Astrocyte (in vitro differentiated cells and primary cell): ENCODE data around the gene UBE2G1. TPM values are rescaled to one million over a fixed set of nuclear protein-coding genes. Genes with fewer than 3 reads are reported as not detected.

ENCODE experiments used
- DNase-seq: peaks from one replicate; pipeline ENCODE4 v3.0.0-alpha.2; 2010; ENCODE audit warnings: low read depth
- FAIRE-seq: peaks from 2 replicates; lab custom pipeline; 2011; peaks lifted over from hg19 to GRCh38; lab: Jason Lieb, UNC
- H2AFZ ChIP-seq: 2 replicates; pipeline ENCODE4 v1.6.0; 2012; ENCODE audit warnings: low read depth, low read length, inconsistent platforms
- H3K27ac ChIP-seq: 2 replicates; pipeline ENCODE4 v1.5.1; 2011; ENCODE audit warnings: low read depth, low read length, inconsistent platforms
- H3K27me3 ChIP-seq: 2 replicates; pipeline ENCODE4 v1.6.0; 2011; ENCODE audit warnings: low read length, inconsistent platforms; ENCODE audit not compliant: insufficient read depth
- H3K36me3 ChIP-seq: 2 replicates; pipeline ENCODE4 v1.5.1; 2011; ENCODE audit warnings: low read length, inconsistent platforms; ENCODE audit not compliant: insufficient read depth
- H3K4me1 ChIP-seq: 2 replicates; pipeline ENCODE4 v1.5.1; 2011; ENCODE audit warnings: low read length, inconsistent platforms; ENCODE audit not compliant: insufficient read depth
- H3K4me2 ChIP-seq: 2 replicates; pipeline ENCODE4 v1.6.0; 2012; ENCODE audit warnings: low read length, inconsistent platforms
- H3K4me3 ChIP-seq: 2 replicates; pipeline ENCODE4 v1.5.1; 2011; ENCODE audit warnings: low read depth, mild to moderate bottlenecking, low read length, inconsistent platforms; ENCODE audit not compliant: insufficient read depth
- H3K79me2 ChIP-seq: 2 replicates; pipeline ENCODE4 v1.6.0; 2012; ENCODE audit warnings: mild to moderate bottlenecking, low read length, inconsistent platforms; ENCODE audit not compliant: insufficient read depth
- H3K9ac ChIP-seq: 2 replicates; pipeline ENCODE4 v1.6.0; 2012; ENCODE audit warnings: mild to moderate bottlenecking, low read length, inconsistent platforms
- H3K9me3 ChIP-seq: 2 replicates; pipeline ENCODE4 v1.5.1; 2012; ENCODE audit warnings: low read depth, mild to moderate bottlenecking, low read length, inconsistent platforms; ENCODE audit not compliant: insufficient read depth
- H4K20me1 ChIP-seq: 2 replicates; pipeline ENCODE4 v1.6.0; 2012; ENCODE audit warnings: low read length, inconsistent platforms; ENCODE audit not compliant: insufficient read depth
- H3K27ac Mint-ChIP-seq: one replicate; pipeline ENCODE4 v1.8.0; 2021; ENCODE audit warnings: mild to moderate bottlenecking, mixed read lengths; ENCODE audit not compliant: unreplicated experiment
- H3K27me3 Mint-ChIP-seq: one replicate; pipeline ENCODE4 v1.8.0; 2021; ENCODE audit warnings: low read depth, mixed read lengths; ENCODE audit not compliant: unreplicated experiment
- H3K36me3 Mint-ChIP-seq: one replicate; pipeline ENCODE4 v1.8.0; 2021; ENCODE audit warnings: low read depth, mixed read lengths; ENCODE audit not compliant: unreplicated experiment
- H3K4me1 Mint-ChIP-seq: one replicate; pipeline ENCODE4 v1.8.0; 2021; ENCODE audit warnings: low read depth, mixed read lengths; ENCODE audit not compliant: unreplicated experiment
- H3K4me3 Mint-ChIP-seq: one replicate; pipeline ENCODE4 v1.8.0; 2021; ENCODE audit warnings: mild to moderate bottlenecking, moderate library complexity, mixed read lengths; ENCODE audit not compliant: unreplicated experiment
- H3K9me3 Mint-ChIP-seq: one replicate; pipeline ENCODE4 v1.8.0; 2021; ENCODE audit warnings: mild to moderate bottlenecking, mixed read lengths; ENCODE audit not compliant: unreplicated experiment
- CTCF ChIP-seq: IDR thresholded peaks from 2 replicates; pipeline ENCODE4 v1.5.1; 2011; ENCODE audit warnings: low read depth, mild to moderate bottlenecking, inconsistent platforms, low read length, moderate library complexity; ENCODE audit not compliant: insufficient read depth
- EZH2 ChIP-seq: IDR thresholded peaks from 2 replicates; pipeline ENCODE4 v1.6.1; 2012; ENCODE audit warnings: mild to moderate bottlenecking, low read length, inconsistent platforms; ENCODE audit not compliant: insufficient read depth
- total RNA-seq: library from RNA; stranded (reverse); gene quantifications from 2 replicates; pipeline ENCODE4 v1.2.1, GENCODE V29; 2021

The UBE2G1 gene
- total RNA-seq, 1 donor from 2014 or later, result 123 TPM

DNA sequence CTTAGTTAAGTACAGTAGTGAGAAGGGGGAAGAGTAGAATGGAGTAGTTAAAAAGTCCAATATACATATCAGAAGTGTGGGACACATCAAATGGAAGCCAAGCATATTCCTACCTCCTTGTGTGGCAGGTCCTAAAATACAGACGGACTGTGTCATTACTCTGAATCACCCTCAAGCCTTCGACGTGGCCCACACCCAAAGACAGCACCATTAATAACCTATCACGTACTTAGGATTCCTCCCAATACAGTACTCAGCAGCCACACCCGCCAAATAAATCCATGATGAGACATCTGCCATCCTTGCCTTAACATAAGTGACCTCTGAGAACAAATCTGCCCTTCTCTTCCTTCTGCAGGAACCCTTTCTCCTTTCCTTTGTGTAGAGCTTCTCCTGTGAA, 38.9 kb downstream of the UBE2G1 start:
- H3K9me3 Mint-ChIP-seq, result peaks cover 2% of the 10 kb centered on the region
- H3K79me2 ChIP-seq, result peaks cover 96% of the 10 kb centered on the region
- no peak overlapping the region for H3K4me3 ChIP-seq
- H3K4me1 ChIP-seq, result peaks cover 28% of the 10 kb centered on the region
- peaks cover 11% of the 10 kb centered on the region for H3K36me3 Mint-ChIP-seq
- H3K4me1 Mint-ChIP-seq, result peaks cover 25% of the 10 kb centered on the region
- H4K20me1 ChIP-seq, result peaks cover 60% of the 10 kb centered on the region
- H3K9me3 ChIP-seq, result no peaks in the 10 kb centered on the region
- H3K9ac ChIP-seq, result peak overlapping the region; percentile 24
- H2AFZ ChIP-seq, result no peak overlapping the region
- H3K27ac ChIP-seq, result peak overlapping the region; percentile 49
- DNase-seq, result peak; percentile 88
- peak overlapping the region; percentile 67 for H3K27ac Mint-ChIP-seq
- peak; percentile 81 for FAIRE-seq
- TF ChIP-seq CTCF (no peak), EZH2 (no peak)
- peak overlapping the region; percentile 53 for H3K4me2 ChIP-seq
- no peak overlapping the region for H3K4me3 Mint-ChIP-seq
- no peaks in the 10 kb centered on the region for H3K27me3 Mint-ChIP-seq
- H3K36me3 ChIP-seq, result peaks cover 4% of the 10 kb centered on the region
- no peaks in the 10 kb centered on the region for H3K27me3 ChIP-seq

- DNase-seq (no peak), FAIRE-seq (no peak)
- Histone ChIP-seq H3K4me2 (no peak overlapping the region), H3K27ac (no peak overlapping the region), H3K4me3 (no peak overlapping the region), H3K36me3 (peaks cover 4% of the 10 kb centered on the region), H3K27me3 (no peaks in the 10 kb centered on the region), H2AFZ (no peak overlapping the region), H4K20me1 (peaks cover 61% of the 10 kb centered on the region), H3K9ac (no peak overlapping the region), H3K79me2 (peaks cover 96% of the 10 kb centered on the region), H3K9me3 (no peaks in the 10 kb centered on the region), H3K4me1 (peaks cover 22% of the 10 kb centered on the region)
- Mint-ChIP-seq H3K27me3 (no peaks in the 10 kb centered on the region), H3K36me3 (peaks cover 13% of the 10 kb centered on the region), H3K27ac (no peak overlapping the region), H3K4me1 (peaks cover 22% of the 10 kb centered on the region), H3K4me3 (no peak overlapping the region), H3K9me3 (peaks cover 2% of the 10 kb centered on the region)
- TF ChIP-seq CTCF, result no peak
- TF ChIP-seq EZH2, result no peak
Measured at GRCh38 chr17:4326608-4327007, 39.9 kb downstream of the UBE2G1 start.

DNA sequence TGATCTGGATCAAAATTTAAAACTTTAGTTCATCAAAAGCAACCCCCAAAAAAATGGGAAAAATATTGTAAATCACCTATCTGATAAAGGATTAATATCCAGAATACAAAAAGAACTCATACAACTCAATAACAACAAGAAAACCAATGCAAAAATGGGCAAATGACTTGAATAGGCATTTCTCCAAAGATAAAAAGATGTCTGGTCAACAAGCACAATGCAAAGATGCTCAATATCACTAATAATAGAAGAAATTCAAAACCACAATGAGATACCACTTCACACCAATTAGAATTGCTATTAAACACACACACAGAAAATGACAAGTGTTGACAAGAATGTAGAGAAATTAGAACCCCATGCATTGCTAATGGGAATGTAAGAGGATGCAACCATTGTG, 40.4 kb downstream of the UBE2G1 start:
- no peak overlapping the region for H2AFZ ChIP-seq
- peaks cover 2% of the 10 kb centered on the region for H3K9me3 Mint-ChIP-seq
- H3K4me3 ChIP-seq, result no peak overlapping the region
- no peak overlapping the region for H3K4me3 Mint-ChIP-seq
- no peak overlapping the region for H3K27ac Mint-ChIP-seq
- H3K36me3 ChIP-seq, result peaks cover under 1% of the 10 kb centered on the region
- peaks cover 96% of the 10 kb centered on the region for H3K79me2 ChIP-seq
- H3K27ac ChIP-seq, result no peak overlapping the region
- TF ChIP-seq CTCF (no peak), EZH2 (no peak)
- peaks cover 22% of the 10 kb centered on the region for H3K4me1 ChIP-seq
- no peak overlapping the region for H3K9ac ChIP-seq
- H3K9me3 ChIP-seq, result no peaks in the 10 kb centered on the region
- no peaks in the 10 kb centered on the region for H3K27me3 Mint-ChIP-seq
- peaks cover 13% of the 10 kb centered on the region for H3K36me3 Mint-ChIP-seq
- DNase-seq (no peak), FAIRE-seq (no peak)
- peaks cover 66% of the 10 kb centered on the region for H4K20me1 ChIP-seq
- H3K4me2 ChIP-seq, result no peak overlapping the region
- H3K4me1 Mint-ChIP-seq, result peaks cover 20% of the 10 kb centered on the region
- no peaks in the 10 kb centered on the region for H3K27me3 ChIP-seq
